Loucy (cell line): ENCODE data around the gene ENTPD8.
"Not testable (repeated sequence)": the region's sequence is repeated elsewhere in the genome, so short reads cannot be mapped to it uniquely, and the experiment has no call there.

Source experiments
- H2AFZ ChIP-seq: fragments of 200-600 bp; sonication (generic); 2 replicates; pipeline ENCODE4 v1.6.0; 2016; ENCODE audit warnings: antibody characterized with exemption, mild to moderate bottlenecking, low read length, moderate library complexity
- H3F3A ChIP-seq: fragments of 200-600 bp; 2 replicates; pipeline ENCODE4 v1.6.0; 2016; ENCODE audit warnings: antibody characterized with exemption, low read depth, mild to moderate bottlenecking
- H3K27me3 ChIP-seq: fragments of 200-600 bp; sonication (generic); 2 replicates; pipeline ENCODE4 v1.6.1; 2014; ENCODE audit warnings: low read length, mild to moderate bottlenecking; ENCODE audit not compliant: insufficient read depth, poor library complexity, severe bottlenecking
- H3K36me3 ChIP-seq: fragments of 200-600 bp; sonication (generic); 2 replicates; pipeline ENCODE4 v1.6.1; 2016; ENCODE audit warnings: low read length; ENCODE audit not compliant: insufficient read depth
- H3K4me1 ChIP-seq: fragments of 200-600 bp; sonication (generic); 2 replicates; pipeline ENCODE4 v1.5.1; 2014; ENCODE audit warnings: low read length, mild to moderate bottlenecking; ENCODE audit not compliant: insufficient read depth, poor library complexity, severe bottlenecking
- H3K4me2 ChIP-seq: fragments of 200-600 bp; sonication (generic); 2 replicates; pipeline ENCODE4 v1.6.0; 2014; ENCODE audit warnings: antibody characterized with exemption, low read length, low read depth, mild to moderate bottlenecking; ENCODE audit not compliant: poor library complexity, severe bottlenecking
- H3K4me3 ChIP-seq: fragments of 200-600 bp; sonication (generic); 2 replicates; pipeline ENCODE4 v1.5.1; 2014; ENCODE audit warnings: low read length, mild to moderate bottlenecking, mixed read lengths; ENCODE audit not compliant: poor library complexity, severe bottlenecking
- H3K79me2 ChIP-seq: fragments of 200-600 bp; sonication (generic); 2 replicates; pipeline ENCODE4 v1.6.1; 2014; ENCODE audit warnings: low read length; ENCODE audit not compliant: insufficient read depth
- H3K9ac ChIP-seq: fragments of 200-600 bp; sonication (generic); 2 replicates; pipeline ENCODE4 v1.6.0; 2014; ENCODE audit warnings: mild to moderate bottlenecking, low read depth, low read length, moderate library complexity; ENCODE audit not compliant: poor library complexity, severe bottlenecking
- H3K9me2 ChIP-seq: fragments of 200-600 bp; sonication (generic); replicated peaks from 2 replicates; pipeline ENCODE4 v1.6.1; 2016; ENCODE audit warnings: low read depth, low read length, mixed read lengths
- H3K9me3 ChIP-seq: fragments of 200-600 bp; sonication (generic); 2 replicates; pipeline ENCODE4 v1.6.1; 2014; ENCODE audit warnings: mild to moderate bottlenecking, antibody characterized with exemption, low read length, low read depth; ENCODE audit not compliant: insufficient read depth
- H4K20me1 ChIP-seq: fragments of 200-600 bp; sonication (generic); 2 replicates; pipeline ENCODE4 v1.6.0; 2014; ENCODE audit warnings: antibody characterized with exemption, low read length, mild to moderate bottlenecking; ENCODE audit not compliant: insufficient read depth, poor library complexity, severe bottlenecking
- CTCF ChIP-seq: fragments of 200-600 bp; sonication (generic); conservative IDR thresholded peaks from 2 replicates; pipeline ENCODE4 v1.5.1; 2014; ENCODE audit warnings: mild to moderate bottlenecking, antibody characterized with exemption, low read length
- EZH2phosphoT487 ChIP-seq: fragments of 200-600 bp; IDR thresholded peaks from 2 replicates; pipeline ENCODE4 v1.6.1; 2018; ENCODE audit warnings: antibody characterized with exemption, mild to moderate bottlenecking, moderate library complexity, borderline replicate concordance

ENTPD8 gene

DNA sequence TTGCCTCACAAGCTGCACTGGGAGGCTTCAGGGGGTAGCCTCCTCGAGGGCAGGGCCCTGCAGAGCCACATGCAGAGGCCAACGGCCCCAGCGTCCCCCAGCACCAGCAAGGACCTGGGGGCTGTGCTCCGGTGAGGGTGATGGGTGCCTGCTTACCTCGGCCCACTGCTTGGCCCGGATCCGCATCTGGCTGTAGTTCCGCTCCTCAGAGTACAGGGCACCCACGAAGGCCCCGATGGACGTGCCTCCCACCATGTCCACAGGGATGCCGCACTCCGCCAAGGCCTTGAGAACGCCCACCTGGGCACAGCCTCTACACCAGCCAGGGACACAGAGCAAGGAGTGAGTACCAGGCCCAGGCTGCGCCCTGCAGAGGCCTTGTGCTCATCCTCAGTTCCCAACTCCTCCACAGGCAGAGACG, 26.0 kb upstream of the ENTPD8 start:
- Histone ChIP-seq H2AFZ (no peak overlapping the region), H4K20me1 (no peaks in the 10 kb centered on the region), H3K4me2 (no peak overlapping the region)

GRCh38 chr9:137466389-137467085, 25.4 kb upstream of the ENTPD8 start:
- not testable (repeated sequence) for H2AFZ ChIP-seq, H3K4me3 ChIP-seq, H3K9me2 ChIP-seq, H3K4me1 ChIP-seq, H3K36me3 ChIP-seq, H3K27me3 ChIP-seq, H4K20me1 ChIP-seq, H3F3A ChIP-seq, H3K79me2 ChIP-seq, H3K9me3 ChIP-seq, H3K9ac ChIP-seq, H3K4me2 ChIP-seq

More for the DNA sequence above, 26.0 kb upstream of the ENTPD8 start:
- H3K4me1 ChIP-seq: peaks cover 7% of the 10 kb centered on the region
- H3F3A ChIP-seq: no peaks in the 10 kb centered on the region
- no peaks in the 10 kb centered on the region for H3K9me2 ChIP-seq
- no peak overlapping the region for H3K4me3 ChIP-seq
- no peaks in the 10 kb centered on the region for H3K36me3 ChIP-seq
- no peak for TF ChIP-seq EZH2phosphoT487
- TF ChIP-seq CTCF: no peak
- no peaks in the 10 kb centered on the region for H3K79me2 ChIP-seq
- peaks cover 4% of the 10 kb centered on the region; the same call in 1 of the 2 replicates for H3K9me3 ChIP-seq
- no peaks in the 10 kb centered on the region for H3K27me3 ChIP-seq
- no peak overlapping the region for H3K9ac ChIP-seq

DNA sequence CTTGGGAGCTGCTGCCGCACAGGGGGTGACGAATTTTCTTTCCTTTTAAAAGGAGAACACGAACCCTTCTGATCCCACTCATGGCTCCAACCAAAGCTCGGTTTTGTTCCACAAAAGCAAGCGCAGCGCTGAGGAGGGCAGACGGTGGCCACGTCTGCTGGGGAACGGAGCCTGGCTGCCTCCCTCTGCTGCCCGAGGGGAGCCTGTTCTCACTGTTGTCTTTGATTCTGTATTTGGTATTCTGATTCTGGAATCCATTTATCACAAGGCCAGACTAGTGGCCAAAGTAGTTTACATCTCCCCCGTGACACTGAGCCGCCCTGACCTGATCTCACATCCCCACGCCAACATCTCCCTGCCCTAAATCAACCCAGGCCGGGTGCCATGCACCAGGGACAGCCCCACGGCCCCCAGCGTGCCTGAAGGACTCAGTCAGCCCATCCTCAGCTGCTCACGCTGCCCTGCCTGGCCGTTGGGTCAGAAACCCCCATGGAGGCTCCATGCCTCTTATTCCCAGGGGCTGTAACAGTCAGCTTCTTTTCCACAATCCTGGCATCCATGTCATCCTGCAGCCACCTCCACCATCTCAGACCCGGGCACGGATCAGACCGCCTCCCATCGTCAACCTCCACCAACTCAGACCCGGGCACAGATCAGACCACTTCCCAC, 24.7 kb upstream of the ENTPD8 start:
- no peaks in the 10 kb centered on the region for H3K36me3 ChIP-seq
- no peaks in the 10 kb centered on the region for H4K20me1 ChIP-seq
- no peak overlapping the region for H3K9ac ChIP-seq
- TF ChIP-seq EZH2phosphoT487 (no peak), CTCF (no peak)
- no peaks in the 10 kb centered on the region for H3K27me3 ChIP-seq
- no peak overlapping the region for H2AFZ ChIP-seq
- H3K4me2 ChIP-seq: no peak overlapping the region
- no peak overlapping the region for H3K4me3 ChIP-seq
- H3K9me3 ChIP-seq: peaks cover 4% of the 10 kb centered on the region; the same call in 1 of the 2 replicates
- no peaks in the 10 kb centered on the region for H3K9me2 ChIP-seq
- no peaks in the 10 kb centered on the region for H3K79me2 ChIP-seq
- H3K4me1 ChIP-seq: peaks cover 5% of the 10 kb centered on the region
- no peaks in the 10 kb centered on the region for H3F3A ChIP-seq
